BJ (cell line): ENCODE measurements around the gene PRKAB1. TPM values are rescaled to one million over a fixed set of nuclear protein-coding genes. Genes with fewer than 3 reads are reported as not detected.

Experiments used
- CTCF ChIA-PET: fragments of 350-600 bp; formaldehyde crosslinking; extraction: SDS; loops from one replicate; lab custom pipeline; 2021; ENCODE audit warnings: antibody characterized with exemption, inconsistent platforms; lab: Yijun Ruan, JAX
- POLR2A ChIA-PET: fragments of 300-600 bp; sonication (Branson Sonifier 250); formaldehyde crosslinking; extraction: SDS; loops from one replicate; lab custom pipeline; 2021; ENCODE audit warnings: antibody characterized with exemption; lab: Charles Lee
- DNase-seq: peaks from one replicate; pipeline ENCODE4 v3.0.0-alpha.2; 2011; ENCODE audit warnings: low read depth
- H3K27me3 ChIP-seq: 2 replicates; pipeline ENCODE4 v1.6.0; 2011; ENCODE audit warnings: low read length; ENCODE audit not compliant: control insufficient read depth, insufficient read depth
- H3K36me3 ChIP-seq: 2 replicates; pipeline ENCODE4 v1.5.1; 2011; ENCODE audit warnings: low read length; ENCODE audit not compliant: control insufficient read depth, insufficient read depth
- H3K4me3 ChIP-seq: 2 replicates; pipeline ENCODE4 v1.5.1; 2011; ENCODE audit warnings: low read depth, mild to moderate bottlenecking, control low read depth, low read length
- polyA plus RNA-seq: library from polyadenylated mRNA; depleted of rRNA; stranded (reverse); fragments of >200 nt; gene quantifications from 2 replicates; pipeline ENCODE4 v1.2.3, GENCODE V29; 2011
- TF ChIP-seq, protein P1 (sequence below): IDR thresholded peaks from 2 replicates; pipeline ENCODE4 v1.5.1; 2011; ENCODE audit warnings: low read depth, mild to moderate bottlenecking, control low read depth, inconsistent platforms, low read length, moderate library complexity; ENCODE audit not compliant: insufficient read depth

PRKAB1 gene
- polyA plus RNA-seq, 1 experiment = 45.7 TPM

DNA sequence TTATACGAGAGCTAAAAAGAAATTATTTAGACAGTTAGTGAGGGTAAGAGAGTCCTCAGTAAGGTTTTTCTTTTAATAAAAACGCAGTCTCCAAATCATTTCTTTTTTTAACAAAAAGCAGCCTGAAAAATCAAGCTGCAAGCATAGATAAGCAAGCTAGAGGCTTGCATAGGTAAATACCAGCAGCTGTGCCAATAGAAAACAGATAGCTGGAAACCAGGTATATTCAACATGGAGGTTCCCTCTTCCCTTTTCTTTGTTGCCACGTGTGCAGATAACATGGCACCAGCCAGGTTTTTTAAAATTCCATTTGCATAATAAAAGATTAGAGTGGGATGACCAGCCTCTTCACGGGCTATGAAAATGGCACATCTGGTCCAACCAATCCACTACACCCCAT is 6.1 kb upstream of the PRKAB1 start:
- no peak for DNase-seq
- CTCF ChIA-PET = interaction anchor here (1.5 to 2.3 kb wide), 2 partner anchors 12 to 118 kb away, joined by 8 to 9 read pairs; no protein-coding TSS in a partner anchor
- POLR2A ChIA-PET = no interaction called here
- Histone ChIP-seq H3K4me3 (no peak overlapping the region), H3K36me3 (no peaks in the 10 kb centered on the region), H3K27me3 (peaks cover 1% of the 10 kb centered on the region; the same call in 1 of the 2 replicates)
- TF ChIP-seq, protein P1, sequence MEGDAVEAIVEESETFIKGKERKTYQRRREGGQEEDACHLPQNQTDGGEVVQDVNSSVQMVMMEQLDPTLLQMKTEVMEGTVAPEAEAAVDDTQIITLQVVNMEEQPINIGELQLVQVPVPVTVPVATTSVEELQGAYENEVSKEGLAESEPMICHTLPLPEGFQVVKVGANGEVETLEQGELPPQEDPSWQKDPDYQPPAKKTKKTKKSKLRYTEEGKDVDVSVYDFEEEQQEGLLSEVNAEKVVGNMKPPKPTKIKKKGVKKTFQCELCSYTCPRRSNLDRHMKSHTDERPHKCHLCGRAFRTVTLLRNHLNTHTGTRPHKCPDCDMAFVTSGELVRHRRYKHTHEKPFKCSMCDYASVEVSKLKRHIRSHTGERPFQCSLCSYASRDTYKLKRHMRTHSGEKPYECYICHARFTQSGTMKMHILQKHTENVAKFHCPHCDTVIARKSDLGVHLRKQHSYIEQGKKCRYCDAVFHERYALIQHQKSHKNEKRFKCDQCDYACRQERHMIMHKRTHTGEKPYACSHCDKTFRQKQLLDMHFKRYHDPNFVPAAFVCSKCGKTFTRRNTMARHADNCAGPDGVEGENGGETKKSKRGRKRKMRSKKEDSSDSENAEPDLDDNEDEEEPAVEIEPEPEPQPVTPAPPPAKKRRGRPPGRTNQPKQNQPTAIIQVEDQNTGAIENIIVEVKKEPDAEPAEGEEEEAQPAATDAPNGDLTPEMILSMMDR = no peak

DNA sequence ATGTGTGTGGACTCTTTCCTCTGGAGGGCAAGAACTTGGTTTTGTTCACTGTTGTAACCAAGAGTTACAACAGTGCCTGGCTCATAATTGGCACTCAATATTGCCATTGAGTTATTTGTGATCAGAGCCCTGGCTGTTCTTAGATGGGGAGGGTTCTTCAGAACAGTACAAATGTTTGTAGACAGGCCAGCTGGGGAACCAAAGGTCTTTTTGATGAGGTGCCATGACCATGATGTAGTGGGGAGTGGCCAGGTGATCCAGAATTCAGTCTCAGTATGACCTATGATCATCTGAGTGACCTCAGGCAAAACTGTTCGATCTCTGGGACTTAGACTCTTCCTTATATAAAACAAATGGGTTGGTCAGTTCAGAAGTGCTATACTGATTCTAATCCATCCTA is 3.3 kb upstream of the PRKAB1 start:
- ChIA-PET POLR2A (no interaction called here), CTCF (interaction anchor here (1.0 to 2.4 kb wide), 2 partner anchors 37 to 116 kb away, joined by 3 to 11 read pairs; no protein-coding TSS in a partner anchor)
- Histone ChIP-seq H3K27me3 (peaks cover 1% of the 10 kb centered on the region; the same call in 1 of the 2 replicates), H3K4me3 (no peak overlapping the region), H3K36me3 (no peaks in the 10 kb centered on the region)
- TF ChIP-seq, protein P1 = no peak
- no peak for DNase-seq

DNA sequence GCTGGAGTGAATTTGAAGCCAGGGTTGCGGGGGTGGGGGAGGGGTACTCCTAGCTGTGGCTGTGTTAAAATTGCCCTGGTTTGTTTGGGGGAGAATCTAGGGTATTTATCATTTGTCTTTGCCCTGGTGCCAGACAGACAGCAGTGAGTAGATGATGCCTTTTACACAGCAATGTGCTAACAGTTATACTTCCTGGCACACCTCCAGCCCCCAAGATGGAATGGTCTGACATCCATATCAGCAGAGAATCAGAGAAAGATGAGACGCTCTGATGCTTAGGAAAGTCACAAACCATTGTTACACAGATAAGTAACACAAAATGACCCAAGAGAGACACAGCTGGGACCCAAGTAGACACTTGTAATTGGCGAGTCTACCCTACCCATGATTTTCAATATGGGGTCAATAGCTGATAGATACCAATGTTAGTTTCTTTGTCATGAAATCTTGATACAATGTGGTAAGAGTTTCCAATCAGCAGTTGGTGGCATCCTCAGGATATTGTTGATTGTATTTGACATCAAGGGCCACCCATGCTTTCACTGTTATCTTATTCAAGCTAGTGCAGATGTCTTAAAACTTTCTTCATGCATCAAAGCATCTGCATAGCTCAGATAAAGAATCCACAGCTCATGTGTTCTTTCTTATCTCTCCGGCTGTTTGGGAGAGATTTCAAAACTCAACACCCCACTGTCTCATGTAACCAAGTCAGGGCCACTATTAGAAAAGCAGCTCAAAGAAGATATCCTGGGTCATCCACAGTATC is 2.6 kb upstream of the PRKAB1 start:
- ChIA-PET POLR2A (no interaction called here), CTCF (interaction anchor here (1.0 to 2.4 kb wide), 4 partner anchors 11 to 116 kb away, joined by 3 to 11 read pairs (median 4); no protein-coding TSS in a partner anchor)
- TF ChIP-seq, protein P1 = no peak
- peaks cover 1% of the 10 kb centered on the region; the same call in 1 of the 2 replicates for H3K27me3 ChIP-seq
- DNase-seq = no peak
- no peaks in the 10 kb centered on the region for H3K36me3 ChIP-seq
- no peak overlapping the region for H3K4me3 ChIP-seq

DNA sequence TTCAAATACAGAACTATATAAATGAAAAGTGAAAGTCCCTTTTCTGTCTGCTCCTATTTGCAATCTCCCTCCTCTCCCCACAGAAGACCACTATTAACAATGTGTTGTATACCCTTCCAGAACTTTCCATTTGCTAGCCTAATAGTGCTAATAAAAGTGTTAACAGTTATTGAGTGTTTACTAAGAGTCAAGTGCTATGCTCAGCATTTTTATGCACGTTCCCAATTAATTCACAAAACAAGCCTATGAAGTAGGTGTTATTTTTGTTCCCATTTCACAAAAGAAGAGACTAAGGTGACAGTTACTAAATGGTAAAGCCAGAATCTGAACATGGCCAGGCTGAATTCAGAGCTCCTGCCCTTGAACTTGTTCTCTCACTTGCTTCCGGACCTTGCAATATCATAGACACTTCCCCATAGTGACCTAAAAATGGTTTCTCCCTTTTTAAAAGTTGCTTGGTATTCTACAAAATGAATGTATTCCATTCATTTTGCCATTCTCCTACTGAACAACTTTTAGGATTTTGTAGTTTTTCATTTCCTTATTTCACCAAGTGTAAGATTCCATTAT is 1.6 kb upstream of the PRKAB1 start:
- peaks cover 1% of the 10 kb centered on the region; the same call in 1 of the 2 replicates for H3K27me3 ChIP-seq
- no peak overlapping the region for H3K4me3 ChIP-seq
- ChIA-PET CTCF (interaction anchor here (1.0 to 2.4 kb wide), 3 partner anchors 12 to 115 kb away, joined by 3 to 11 read pairs (median 5); no protein-coding TSS in a partner anchor), POLR2A (no interaction called here)
- no peak for DNase-seq
- H3K36me3 ChIP-seq = no peaks in the 10 kb centered on the region
- TF ChIP-seq, protein P1 = no peak
